GM23248 (cell line): ENCODE measurements around the gene LHFPL2.

ENCODE experiments used
- EZH2 ChIP-seq: fragments of 200-600 bp; sonication (generic); IDR thresholded peaks from 2 replicates; pipeline ENCODE4 v1.6.1; 2018; ENCODE audit warnings: antibody characterized with exemption, mild to moderate bottlenecking; ENCODE audit not compliant: insufficient read depth, poor library complexity, severe bottlenecking
- EZH2phosphoT487 ChIP-seq: fragments of 200-600 bp; sonication (generic); IDR thresholded peaks from 2 replicates; pipeline ENCODE4 v1.6.1; 2018; ENCODE audit warnings: antibody characterized with exemption, moderate library complexity, mild to moderate bottlenecking, low read depth; ENCODE audit not compliant: insufficient read depth

DNA sequence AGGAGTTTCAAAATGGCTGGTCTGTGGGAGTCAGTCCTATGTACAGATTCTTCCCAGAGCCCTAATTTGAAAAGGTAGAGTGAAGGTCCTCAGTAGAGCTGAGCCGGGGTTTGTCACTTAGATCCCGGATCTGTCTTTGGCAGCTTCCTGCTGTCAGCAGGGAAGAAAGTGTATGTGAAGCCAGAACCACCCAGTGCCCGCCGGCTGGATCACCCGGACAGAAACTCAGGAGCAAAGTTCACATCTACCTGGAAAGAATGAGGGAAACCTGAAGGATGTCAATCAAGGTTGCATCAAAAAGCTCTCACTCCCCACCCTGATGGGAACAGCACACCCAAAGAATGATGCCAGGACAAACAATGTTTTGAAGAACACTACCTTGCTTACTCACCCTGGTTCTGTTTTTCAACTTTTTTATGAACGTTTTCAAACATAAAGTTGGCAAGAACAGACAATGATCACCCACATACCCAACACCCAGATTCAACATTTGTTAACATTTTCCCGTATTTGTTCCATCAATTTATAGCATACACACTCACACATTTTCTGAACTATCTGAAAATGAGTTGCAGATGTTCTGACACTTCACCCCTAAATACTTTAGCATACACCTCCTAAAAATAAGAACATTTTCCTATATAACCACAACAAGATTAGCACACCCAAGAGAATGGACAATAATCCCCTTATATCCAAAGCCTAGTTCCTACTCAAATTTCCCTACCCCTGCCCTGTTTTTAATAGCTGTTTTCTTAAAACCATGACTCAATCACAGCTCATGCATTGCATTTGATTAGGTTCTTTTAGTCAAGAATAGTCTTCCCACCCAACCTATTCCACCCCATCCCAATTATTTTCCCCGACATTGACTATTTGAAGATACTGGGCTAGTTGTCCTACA is 133.9 kb downstream of the LHFPL2 start:
- TF ChIP-seq EZH2 (no peak), EZH2phosphoT487 (no peak)
